ENCODE measurements around the gene TCP10L.

TCP10L gene

GRCh38 chr21:32599526-32599925 is 14.2 kb upstream of the TCP10L start:
- no peak for TF ChIP-seq CTCF (IDR thresholded peaks at IDR 0.05; ENCODE audit: extremely low read depth, insufficient read depth, missing control alignments)
- in situ Hi-C loops (cut with MboI; ENCODE audit: low pct_unique_long_range_greater_than_20kb, low sequenced_read_pairs, unreplicated experiment), result loop anchor here (25.0 kb wide), 1 partner anchor 187 kb away; the partner anchor contains the start of gene EVA1C
- DNase-seq (ENCODE audit: low spot score), result no peak

GRCh38 chr21:32599091-32599490 is 13.8 kb upstream of the TCP10L start:
- TF ChIP-seq CTCF (IDR thresholded peaks at IDR 0.05; ENCODE audit: extremely low read depth, insufficient read depth, missing control alignments), result no peak
- no peak for DNase-seq (ENCODE audit: low spot score)
- in situ Hi-C loops (cut with MboI; ENCODE audit: low pct_unique_long_range_greater_than_20kb, low sequenced_read_pairs, unreplicated experiment), result loop anchor here (25.0 kb wide), 1 partner anchor 187 kb away; the partner anchor contains the start of gene EVA1C

GRCh38 chr21:32597205-32597604 is 11.9 kb upstream of the TCP10L start:
- DNase-seq (ENCODE audit: low spot score), result no peak
- in situ Hi-C loops (cut with MboI; ENCODE audit: low pct_unique_long_range_greater_than_20kb, low sequenced_read_pairs, unreplicated experiment), result loop anchor here (25.0 kb wide), 1 partner anchor 185 kb away; the partner anchor contains the start of gene EVA1C
- TF ChIP-seq CTCF (IDR thresholded peaks at IDR 0.05; ENCODE audit: extremely low read depth, insufficient read depth, missing control alignments), result no peak

GRCh38 chr21:32595431-32595830 is 10.1 kb upstream of the TCP10L start:
- DNase-seq (ENCODE audit: low spot score), result no peak
- no peak for TF ChIP-seq CTCF (IDR thresholded peaks at IDR 0.05; ENCODE audit: extremely low read depth, insufficient read depth, missing control alignments)
- in situ Hi-C loops (cut with MboI; ENCODE audit: low pct_unique_long_range_greater_than_20kb, low sequenced_read_pairs, unreplicated experiment), result loop anchor here (25.0 kb wide), 1 partner anchor 183 kb away; the partner anchor contains the start of gene EVA1C

GRCh38 chr21:32593690-32594089 is 8.4 kb upstream of the TCP10L start:
- no peak for TF ChIP-seq CTCF (IDR thresholded peaks at IDR 0.05; ENCODE audit: extremely low read depth, insufficient read depth, missing control alignments)
- DNase-seq (ENCODE audit: low spot score), result no peak
- in situ Hi-C loops (cut with MboI; ENCODE audit: low pct_unique_long_range_greater_than_20kb, low sequenced_read_pairs, unreplicated experiment), result loop anchor here (25.0 kb wide), 1 partner anchor 181 kb away; the partner anchor contains the start of gene EVA1C

- TF ChIP-seq CTCF (IDR thresholded peaks at IDR 0.05; ENCODE audit: extremely low read depth, insufficient read depth, missing control alignments), result no peak
- no peak for DNase-seq (ENCODE audit: low spot score)
- in situ Hi-C loops (cut with MboI; ENCODE audit: low pct_unique_long_range_greater_than_20kb, low sequenced_read_pairs, unreplicated experiment), result loop anchor here (25.0 kb wide), 1 partner anchor 181 kb away; the partner anchor contains the start of gene EVA1C
These were observed 7.7 kb upstream of the TCP10L start for GRCh38 chr21:32592929-32593502.

Measured in GM13977 (cell line).